Epithelial cell of esophagus (primary cell): ENCODE data around the gene FBXO38.

Source experiments
- DNase-seq: peaks from one replicate; pipeline ENCODE4 v3.0.0; 2010; ENCODE audit warnings: low read depth
- H3K4me3 ChIP-seq: 2 replicates; pipeline ENCODE4 v1.5.1; 2011; ENCODE audit warnings: mild to moderate bottlenecking, low read length, control low read depth
- TF ChIP-seq, protein P1 (sequence below): IDR thresholded peaks from 2 replicates; pipeline ENCODE4 v1.5.1; 2011; ENCODE audit warnings: low read depth, mild to moderate bottlenecking, low read length, control low read depth, inconsistent platforms; ENCODE audit not compliant: insufficient read depth; ENCODE audit errors: missing control alignments

The FBXO38 gene

DNA sequence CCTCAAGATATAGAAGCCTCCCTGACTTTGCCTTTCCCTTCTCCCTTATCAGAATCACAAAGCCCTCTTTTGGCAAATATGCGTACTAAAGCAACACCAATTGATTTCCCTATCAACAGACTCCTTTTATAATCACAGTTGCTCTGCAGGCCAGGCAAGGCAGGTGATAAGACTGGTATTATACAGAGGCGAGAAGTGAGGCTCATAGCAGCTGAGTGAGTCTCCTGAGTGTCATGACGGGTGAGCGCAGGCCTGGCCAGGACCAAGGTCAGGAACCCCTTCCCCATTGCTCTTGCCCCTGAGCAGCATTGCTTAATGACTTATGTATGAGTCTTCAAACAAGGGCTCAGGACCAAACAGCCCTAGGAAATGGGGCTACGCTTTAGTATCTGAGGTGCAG is 70.8 kb downstream of the FBXO38 start:
- H3K4me3 ChIP-seq = no peak overlapping the region
- TF ChIP-seq, protein P1, sequence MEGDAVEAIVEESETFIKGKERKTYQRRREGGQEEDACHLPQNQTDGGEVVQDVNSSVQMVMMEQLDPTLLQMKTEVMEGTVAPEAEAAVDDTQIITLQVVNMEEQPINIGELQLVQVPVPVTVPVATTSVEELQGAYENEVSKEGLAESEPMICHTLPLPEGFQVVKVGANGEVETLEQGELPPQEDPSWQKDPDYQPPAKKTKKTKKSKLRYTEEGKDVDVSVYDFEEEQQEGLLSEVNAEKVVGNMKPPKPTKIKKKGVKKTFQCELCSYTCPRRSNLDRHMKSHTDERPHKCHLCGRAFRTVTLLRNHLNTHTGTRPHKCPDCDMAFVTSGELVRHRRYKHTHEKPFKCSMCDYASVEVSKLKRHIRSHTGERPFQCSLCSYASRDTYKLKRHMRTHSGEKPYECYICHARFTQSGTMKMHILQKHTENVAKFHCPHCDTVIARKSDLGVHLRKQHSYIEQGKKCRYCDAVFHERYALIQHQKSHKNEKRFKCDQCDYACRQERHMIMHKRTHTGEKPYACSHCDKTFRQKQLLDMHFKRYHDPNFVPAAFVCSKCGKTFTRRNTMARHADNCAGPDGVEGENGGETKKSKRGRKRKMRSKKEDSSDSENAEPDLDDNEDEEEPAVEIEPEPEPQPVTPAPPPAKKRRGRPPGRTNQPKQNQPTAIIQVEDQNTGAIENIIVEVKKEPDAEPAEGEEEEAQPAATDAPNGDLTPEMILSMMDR = no peak
- no peak for DNase-seq

DNA sequence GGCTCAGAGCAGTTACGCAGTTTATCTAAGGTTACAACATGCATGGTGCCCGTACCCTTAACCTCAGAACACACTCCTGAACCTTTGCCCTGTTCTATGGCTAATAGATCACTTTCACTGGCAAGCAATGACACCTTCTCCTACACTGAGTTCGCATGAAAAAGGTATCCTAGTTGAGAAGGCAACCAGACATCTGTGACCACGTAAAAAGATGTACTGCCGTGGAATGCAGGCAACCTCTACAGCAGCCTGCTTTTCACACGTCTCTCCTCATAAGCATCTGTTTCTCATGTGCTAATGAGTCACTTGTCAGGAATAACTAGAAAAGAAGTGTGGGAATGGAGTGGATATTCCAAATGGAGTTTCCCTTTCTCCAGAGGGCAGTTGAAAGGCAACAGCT is 71.4 kb downstream of the FBXO38 start:
- TF ChIP-seq, protein P1 = no peak
- H3K4me3 ChIP-seq = no peak overlapping the region
- peak; percentile 13 for DNase-seq

DNA sequence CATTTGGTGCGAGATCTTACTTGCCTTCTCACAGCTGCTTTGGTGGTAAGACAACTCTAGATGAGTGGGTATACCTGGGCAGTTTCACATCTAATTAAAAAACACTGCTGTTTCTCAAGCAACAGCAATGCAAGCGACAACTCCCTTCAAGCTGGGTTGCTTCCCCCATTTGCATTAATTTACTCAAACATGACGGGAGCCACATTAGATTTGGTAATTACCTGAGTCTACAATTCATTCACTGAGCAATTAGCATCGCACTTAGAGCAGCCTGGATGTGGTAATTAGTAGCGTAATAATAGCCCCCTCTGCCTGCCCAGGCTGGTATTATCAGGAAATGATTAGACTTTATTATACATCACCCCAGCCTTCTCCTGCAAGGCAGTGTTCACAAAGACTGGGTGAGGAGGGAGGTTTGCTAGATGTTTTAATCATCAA is 73.4 kb downstream of the FBXO38 start:
- TF ChIP-seq, protein P1 = peak; percentile 46
- H3K4me3 ChIP-seq = no peak overlapping the region
- peak; percentile 41 for DNase-seq

DNA sequence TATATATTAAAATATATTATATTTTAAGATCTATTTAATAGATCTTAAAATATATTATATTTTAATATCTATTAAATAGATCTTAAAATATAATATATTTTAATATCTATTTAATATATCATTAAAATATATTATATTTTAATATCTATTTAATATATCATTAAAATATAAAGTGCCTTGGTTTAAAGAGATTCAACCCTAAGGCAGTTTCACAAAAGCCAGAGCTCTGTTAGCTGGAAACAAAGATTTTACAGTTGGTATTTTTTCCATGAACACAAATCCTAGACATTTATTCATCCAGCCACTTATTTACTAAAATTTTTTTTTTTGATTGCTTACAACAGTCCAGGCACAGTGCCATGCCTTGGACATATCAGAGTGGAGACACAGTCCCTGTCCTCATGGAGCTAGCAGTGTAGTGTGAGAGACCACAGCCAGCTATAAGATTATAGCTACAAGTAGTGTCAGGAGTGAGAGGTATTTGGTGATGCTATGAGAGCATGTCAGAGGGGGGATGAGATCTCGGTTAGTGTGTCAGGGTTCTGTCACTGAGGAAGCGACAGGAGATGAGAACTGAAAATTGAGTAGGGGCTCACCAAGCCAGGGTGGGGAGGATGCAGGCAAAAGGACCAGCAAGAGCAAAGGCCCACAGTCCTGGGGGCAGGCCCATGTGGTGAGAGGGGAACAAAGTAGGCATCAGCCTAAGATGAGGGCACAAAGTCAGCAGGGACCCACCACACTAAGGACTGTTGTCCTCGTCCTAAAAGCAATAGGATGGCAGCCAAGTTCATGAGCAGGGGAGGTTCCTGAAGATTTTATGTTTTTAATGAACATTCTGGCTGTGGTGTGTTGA is 74.5 kb downstream of the FBXO38 start:
- TF ChIP-seq, protein P1 = no peak
- no peak for DNase-seq
- H3K4me3 ChIP-seq = no peak overlapping the region

DNA sequence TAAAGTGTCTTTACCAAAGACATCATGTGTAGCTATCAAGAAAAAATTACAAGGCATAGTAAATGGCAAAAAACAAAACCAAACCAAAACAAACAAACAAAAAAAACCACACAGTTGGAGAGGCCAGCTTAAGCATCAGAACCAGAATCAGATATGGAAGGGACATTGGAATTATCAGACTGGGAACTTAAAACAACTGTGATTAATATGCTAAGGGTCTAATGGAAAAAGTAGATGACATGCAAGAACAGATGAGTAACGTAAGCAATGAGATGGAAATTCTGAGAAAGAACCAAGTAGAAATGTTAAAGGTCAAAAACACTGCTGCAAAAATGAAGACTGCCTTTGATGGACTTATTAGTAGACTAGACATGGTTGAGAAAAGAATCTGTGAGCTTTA is 75.9 kb downstream of the FBXO38 start:
- no peak overlapping the region for H3K4me3 ChIP-seq
- DNase-seq = no peak
- TF ChIP-seq, protein P1 = no peak

DNA sequence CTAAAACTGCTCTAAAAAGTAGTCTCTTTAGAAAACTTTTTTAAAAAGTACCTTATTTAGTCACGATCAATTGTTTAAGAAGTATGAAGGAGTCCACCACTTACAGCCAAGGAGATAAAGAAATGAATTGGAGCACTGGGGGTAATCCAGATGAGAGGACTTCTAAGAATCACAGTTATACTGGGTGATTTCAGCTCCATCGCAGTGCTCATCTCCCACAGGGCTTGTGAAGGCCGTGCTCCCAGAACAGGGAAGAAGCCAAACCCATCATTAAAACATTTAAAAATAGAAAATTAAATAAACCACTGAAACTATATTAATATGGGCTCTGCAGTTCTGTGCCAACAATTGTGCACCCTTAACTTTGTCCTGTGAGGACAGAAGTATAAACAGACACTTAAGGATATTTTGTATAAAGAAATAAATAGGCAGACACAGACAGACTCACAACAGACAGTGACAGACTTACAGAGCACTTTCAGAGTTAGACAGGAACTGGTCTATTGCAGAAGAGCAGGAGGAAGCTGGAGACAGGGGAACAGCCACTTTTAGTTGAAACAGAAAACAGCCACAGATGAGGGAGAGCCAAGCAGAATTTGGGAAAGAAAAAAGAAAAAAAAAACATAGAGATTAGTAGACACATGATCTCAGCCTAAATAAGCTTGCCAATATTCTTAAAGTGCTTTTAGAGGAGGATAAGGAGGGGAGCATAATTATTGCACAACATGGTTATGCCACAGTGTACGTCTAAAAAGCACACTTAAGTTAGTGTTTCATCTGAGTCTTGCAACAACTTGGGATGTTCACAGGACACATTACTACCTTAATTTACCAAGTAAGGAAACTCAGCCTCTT is 81.8 kb downstream of the FBXO38 start:
- no peak for DNase-seq
- TF ChIP-seq, protein P1 = no peak
- no peak overlapping the region for H3K4me3 ChIP-seq
